Cerebellar nuclear complex (tissue), 1 donor: ENCODE data around the gene TUBE1.

Experiments
- DNase-seq, 2 experiments: peaks; one replicate each; lab custom pipeline; 2025; lab: John Stamatoyannopoulos, UW

The TUBE1 gene

DNA sequence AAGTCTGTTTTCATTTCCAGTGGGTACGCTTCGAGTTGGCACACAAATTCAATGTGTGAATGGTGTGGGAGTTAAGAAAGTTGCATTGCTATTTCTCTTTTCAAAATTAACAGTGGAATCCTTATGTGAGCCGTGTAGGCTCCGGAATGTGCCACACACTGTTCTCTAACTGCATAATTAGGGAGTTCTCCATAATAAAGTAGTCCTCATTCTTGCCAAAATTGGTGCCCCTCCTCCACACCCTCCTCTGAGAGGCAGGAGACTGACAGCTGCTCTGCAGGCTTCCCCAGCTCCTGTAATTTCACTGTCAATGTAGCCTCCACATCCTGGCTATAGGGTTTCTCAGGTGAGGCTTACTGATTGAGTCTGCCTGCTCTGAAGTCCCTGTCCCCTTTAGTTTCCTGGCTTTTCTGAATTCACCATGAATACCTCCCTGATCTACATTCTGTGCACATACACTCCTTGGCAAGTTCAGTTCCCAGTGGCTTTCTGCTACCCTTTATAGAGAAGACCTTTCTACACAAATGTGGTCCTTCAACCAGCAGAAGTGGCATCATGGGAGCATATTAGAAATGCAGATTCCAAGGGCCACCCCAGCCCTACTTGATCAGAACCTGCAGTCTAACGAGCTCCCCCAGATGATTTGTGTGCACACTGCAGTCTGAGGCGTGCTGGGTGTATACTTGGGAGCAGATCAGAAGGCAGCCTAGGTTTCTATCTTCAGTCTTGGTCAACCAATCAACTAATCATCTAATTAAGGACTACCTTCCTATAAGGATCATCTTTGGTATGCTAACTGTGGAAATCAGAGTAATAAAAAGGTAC lies 53.3 kb downstream of the TUBE1 start:
- DNase-seq: no peak

DNA sequence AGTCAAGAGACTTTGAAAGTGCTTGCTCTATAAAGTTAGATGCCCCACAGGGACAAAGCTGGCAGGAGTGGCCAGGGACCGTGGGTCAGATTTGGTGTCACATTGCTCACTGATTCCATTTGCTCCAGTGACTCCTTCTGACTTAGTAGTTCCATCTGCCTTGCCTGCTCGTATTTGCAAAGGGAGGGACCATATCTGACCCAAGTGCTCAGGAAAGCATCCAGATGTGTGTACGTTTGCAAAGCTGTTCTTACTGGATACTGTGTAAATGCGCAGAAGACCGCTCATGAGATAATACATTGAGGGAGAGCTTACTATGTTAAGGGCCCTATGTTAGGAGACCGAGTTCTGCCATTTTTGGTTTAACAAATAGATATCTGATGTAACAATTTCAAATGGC lies 54.6 kb downstream of the TUBE1 start:
- DNase-seq: no peak

DNA sequence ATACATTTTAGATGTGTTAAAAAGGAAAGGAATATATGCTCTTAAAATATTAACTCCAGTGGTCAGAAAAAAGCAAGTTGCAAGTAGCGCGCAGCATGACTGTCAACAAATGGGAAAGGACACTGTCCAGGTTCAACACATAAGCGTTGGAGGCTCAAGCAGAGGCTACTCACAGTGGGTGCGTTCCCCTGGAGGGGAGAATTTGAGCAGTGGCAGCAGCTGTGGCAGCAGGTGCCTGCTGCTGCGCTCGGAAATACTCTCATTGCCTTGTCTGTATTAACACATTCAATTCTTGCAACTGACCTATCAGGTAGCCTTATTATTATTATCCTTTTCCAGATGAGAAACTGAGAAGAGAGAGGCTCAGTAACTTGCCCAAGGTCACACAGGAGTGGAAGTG lies 55.3 kb downstream of the TUBE1 start:
- DNase-seq: no peak

DNA sequence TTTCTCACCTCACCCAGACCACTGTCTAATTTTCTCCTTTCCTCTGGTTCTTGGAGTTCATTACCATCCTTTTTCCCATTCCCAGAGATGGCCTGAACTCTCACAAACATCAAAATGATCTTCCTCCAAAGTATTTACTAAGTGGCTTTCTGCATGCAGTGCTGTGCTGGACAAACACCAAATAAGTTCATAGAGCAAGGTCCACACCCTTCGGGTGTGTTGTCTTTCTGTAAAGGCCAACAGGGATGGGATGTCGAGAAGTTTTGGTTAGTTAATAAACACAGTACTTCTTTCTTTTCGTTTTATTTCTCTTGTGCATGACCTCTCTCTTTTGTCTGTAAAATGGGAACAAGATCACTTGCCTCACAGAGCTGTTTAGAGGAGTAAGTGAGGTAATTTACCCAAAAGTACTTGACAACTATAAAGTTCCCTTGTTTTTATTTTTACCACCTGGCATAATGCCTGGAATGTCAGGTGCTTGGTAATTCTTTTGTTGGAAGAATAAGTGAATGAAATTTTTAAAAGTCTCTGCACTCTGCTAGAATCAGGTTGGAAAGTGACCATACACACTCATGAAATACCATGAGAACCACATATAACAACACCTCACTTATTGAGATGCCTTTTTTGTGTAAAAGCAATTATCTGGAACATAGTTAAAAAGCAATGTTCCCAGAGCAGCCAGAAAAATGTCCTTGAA lies 56.2 kb downstream of the TUBE1 start:
- DNase-seq: no peak

DNA sequence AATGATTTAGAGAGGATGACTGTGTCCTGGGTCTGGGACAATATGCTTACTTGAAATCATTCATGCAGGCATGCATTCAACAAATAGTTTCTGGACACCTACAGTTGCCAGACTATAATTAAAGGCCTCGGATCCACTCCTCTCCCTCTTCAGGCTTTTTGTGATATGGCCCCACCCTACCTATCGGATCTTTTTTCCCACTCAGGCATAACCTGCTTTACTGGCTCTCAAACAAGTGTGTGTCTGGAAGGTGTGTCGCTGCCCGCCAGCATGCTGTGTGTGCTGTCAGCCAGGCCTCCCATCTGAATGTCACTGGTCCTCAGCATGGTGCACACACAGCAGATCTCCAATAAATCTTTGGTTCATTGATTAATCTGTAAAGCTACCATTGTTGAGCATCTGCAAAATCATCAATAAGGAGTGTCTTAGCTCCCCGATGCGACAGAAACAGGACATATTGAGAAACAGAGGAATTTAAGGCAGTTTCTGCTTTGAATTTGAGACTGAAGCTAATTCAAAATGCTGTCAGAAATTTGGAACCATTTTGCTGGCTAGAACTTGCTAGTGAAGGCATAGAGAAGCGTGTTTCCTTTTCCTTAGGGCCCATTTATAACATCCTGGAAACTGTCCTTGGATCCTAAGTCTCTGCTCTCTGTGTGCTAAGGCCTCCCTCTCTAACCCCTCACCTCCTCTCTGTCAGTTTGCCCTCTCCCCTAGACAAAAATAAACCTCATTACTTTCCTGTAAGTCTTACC lies 56.9 kb downstream of the TUBE1 start:
- DNase-seq: no peak

DNA sequence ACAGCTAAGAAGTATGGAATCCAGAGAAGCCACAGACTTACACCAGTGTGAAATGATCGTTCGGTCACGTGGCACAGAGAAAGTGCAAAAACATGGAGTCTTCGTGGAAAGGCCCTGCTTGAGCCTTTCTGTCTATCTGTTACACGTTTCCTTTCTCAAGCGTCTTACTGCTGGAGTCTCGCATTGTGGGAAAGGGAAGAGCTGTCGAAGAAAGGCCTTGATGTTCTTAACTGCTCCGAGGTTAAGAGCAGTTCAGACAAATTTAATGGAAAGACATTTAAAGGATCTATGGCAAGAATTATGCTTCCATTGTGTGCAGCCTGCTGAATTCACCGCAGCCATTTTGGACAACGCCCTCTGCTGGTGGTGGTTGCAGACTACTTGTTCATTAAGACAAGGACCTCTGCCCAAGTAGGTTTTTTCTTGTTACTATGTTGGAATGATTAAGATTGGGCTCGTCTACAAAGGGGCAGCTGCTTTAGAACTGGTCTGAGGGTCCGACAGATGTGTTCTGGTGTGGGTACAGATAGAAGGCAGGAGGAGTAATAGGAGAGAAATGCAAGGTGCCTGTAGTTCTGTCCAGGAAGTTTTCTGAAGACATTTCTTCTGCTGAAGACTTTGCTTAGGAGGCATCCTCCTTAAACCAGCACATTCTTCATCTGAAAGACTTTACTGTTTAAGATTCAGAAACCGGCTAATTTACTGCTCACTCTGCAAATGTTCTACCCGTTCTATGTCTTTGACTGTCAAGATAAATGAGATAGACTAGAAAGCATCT lies 58.0 kb downstream of the TUBE1 start:
- no peak for DNase-seq

DNA sequence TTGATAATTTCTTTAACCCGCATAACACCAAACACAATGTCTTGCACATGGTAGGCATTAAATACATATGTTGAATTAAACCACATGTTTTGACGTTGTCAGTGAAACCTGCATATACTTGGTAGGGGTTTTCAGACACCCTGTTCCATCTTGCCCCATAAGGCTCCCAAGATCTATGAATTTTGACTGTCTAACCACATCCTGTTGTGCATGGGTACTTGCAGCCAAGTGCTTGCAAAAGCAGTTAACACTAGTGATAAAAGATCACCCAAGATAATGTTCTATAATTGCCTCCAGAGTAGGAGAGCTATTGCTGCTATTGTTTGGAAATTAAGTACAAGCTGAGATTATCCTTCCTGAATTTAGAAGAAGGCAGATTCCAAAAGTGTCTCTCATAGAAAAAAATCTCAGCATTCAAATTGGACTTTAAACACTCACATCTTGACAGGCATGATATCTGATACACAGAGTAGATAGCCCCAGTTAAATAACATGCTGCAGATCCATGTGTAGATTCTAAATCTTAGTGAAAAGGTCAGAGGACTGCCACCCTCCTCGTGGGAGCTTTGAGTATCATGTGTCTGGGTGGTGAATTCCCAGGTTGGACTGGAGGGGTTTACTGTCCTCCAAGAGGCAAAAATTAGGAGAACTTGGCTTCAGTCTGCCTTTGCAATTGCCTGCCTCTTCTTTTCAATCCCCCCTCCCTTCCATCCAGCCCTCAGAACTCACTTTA lies 59.2 kb downstream of the TUBE1 start:
- DNase-seq: no peak

DNA sequence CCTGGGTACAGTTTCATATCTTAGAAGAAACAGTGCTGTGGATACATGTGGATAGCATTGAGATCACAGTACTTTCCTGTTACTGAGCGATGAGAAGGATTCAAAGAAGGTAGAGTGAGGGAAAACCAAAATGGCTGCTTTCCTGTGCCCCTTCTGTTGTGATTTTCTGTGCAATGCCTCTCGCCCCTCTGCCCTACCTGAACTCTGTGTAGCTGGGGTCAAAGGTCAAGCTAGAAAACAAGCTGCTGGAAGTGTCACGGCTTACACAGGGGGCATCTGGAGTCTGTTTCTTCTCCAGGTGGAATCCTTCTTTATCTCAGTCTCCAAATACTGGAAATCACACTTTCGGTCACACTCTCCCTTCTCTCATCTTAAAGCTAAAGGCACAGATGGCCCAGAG lies 60.3 kb downstream of the TUBE1 start:
- DNase-seq: no peak

DNA sequence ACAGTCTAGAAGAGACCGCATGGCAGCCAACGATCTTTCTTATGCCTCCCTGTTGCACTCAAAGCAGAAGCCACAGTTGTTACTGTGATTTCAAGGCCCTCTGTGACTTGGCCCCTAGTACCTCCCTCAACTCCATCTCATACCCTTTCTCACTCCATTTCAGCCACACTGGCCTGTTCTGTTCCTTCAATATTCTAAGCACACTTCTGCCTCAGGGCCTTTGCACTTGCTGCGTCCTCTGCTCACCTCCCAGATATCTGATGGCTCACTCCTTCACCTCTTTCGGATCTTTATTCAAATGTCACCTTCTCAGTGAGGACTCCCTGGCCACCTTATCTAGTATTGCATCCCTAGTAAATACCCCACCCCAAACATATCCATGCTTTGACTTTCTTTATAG lies 62.8 kb downstream of the TUBE1 start:
- DNase-seq: no peak

DNA sequence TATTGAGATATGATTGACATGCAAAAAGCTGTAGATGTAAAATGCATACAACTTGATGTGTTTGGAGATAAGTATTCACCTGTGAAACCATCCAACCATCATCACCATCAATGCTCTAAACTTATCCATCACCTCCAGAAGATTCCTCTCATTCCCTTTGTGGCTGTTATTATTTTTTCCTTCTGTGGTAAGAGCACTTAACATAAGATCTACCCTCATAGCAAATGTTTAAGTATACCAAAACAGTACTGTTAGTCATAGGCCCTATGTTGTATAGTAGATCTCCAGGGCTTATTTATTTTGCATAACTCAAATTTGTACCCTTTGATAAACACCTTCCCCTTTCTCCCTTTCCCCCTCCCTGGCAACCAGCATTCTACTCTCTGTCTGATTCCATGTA lies 64.5 kb downstream of the TUBE1 start:
- DNase-seq: no peak

DNA sequence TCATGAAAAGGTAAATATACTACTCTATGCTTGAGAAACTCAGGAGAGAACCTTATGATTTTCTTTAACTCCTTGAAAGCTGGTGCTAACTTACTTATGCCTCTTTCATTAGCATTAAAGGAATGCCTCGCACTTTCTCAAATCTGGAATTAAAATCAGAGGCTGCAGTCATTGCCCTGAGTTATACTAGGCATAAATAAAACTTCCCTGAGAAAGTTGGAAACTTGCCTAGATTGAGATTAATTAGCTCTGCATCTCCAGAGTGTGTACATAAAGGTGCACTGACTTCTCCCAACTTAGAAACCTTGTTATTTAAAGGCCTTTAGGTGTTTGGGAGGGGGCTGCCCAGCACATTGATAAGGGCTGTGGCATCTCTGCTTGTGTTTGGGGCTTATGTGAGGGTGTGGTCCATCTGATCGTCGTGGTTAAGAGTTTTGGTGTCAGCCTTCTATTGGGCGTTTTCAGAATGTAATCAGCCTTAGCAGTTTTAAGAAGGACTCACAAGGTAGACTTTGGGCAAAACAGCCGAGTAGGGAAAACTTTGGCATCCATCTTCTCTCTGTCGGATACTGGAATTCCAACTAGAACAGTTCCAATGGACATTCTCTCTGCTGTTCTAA lies 65.5 kb downstream of the TUBE1 start:
- no peak for DNase-seq
